BE2C (cell line): ENCODE results near the gene CAMP.

ENCODE experiments used
- DNase-seq: peaks from one replicate; pipeline ENCODE4 v3.0.0-alpha.2; 2020
- H3K27me3 ChIP-seq: fragments of 250-450 bp; sonication (Bioruptor Pico); 2 replicates; pipeline ENCODE4 v1.5.1; 2020; ENCODE audit warnings: mild to moderate bottlenecking
- H3K36me3 ChIP-seq: fragments of 250-450 bp; sonication (Bioruptor Pico); 2 replicates; pipeline ENCODE4 v1.5.1; 2020; ENCODE audit warnings: mild to moderate bottlenecking
- H3K4me1 ChIP-seq: fragments of 250-450 bp; sonication (Bioruptor Pico); 2 replicates; pipeline ENCODE4 v1.5.1; 2020
- H3K4me3 ChIP-seq: 2 replicates; pipeline ENCODE4 v1.5.1; 2011; ENCODE audit warnings: low read depth, low read length
- H3K9me3 ChIP-seq: fragments of 250-450 bp; sonication (Bioruptor Pico); 2 replicates; pipeline ENCODE4 v1.5.1; 2020
- TF ChIP-seq, protein P1 (sequence below): IDR thresholded peaks from 2 replicates; pipeline ENCODE4 v1.5.1; 2012; ENCODE audit warnings: mild to moderate bottlenecking, low read depth, low read length

Gene CAMP

DNA sequence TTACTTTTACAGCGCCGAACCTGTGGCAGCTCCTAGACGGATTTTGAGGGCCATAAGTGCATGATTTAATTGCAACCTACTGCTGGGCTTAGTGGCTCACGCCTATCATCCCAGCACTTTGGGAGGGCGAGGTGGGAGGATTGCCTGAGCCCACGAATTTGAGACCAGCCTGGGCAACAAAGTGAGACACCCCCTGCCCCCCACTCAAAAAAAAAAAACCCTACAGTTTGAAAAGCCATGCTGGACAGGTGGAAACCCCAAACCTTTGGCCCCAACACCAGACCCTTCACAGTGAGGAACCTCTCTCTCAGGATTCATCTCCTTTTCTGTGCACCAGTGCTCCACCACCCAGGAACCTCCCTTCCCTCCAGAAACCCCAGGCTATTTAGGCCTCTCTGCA, 34.0 kb upstream of the CAMP start:
- TF ChIP-seq, protein P1, sequence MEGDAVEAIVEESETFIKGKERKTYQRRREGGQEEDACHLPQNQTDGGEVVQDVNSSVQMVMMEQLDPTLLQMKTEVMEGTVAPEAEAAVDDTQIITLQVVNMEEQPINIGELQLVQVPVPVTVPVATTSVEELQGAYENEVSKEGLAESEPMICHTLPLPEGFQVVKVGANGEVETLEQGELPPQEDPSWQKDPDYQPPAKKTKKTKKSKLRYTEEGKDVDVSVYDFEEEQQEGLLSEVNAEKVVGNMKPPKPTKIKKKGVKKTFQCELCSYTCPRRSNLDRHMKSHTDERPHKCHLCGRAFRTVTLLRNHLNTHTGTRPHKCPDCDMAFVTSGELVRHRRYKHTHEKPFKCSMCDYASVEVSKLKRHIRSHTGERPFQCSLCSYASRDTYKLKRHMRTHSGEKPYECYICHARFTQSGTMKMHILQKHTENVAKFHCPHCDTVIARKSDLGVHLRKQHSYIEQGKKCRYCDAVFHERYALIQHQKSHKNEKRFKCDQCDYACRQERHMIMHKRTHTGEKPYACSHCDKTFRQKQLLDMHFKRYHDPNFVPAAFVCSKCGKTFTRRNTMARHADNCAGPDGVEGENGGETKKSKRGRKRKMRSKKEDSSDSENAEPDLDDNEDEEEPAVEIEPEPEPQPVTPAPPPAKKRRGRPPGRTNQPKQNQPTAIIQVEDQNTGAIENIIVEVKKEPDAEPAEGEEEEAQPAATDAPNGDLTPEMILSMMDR, result no peak
- no peaks in the 10 kb centered on the region for H3K27me3 ChIP-seq
- DNase-seq, result no peak

DNA sequence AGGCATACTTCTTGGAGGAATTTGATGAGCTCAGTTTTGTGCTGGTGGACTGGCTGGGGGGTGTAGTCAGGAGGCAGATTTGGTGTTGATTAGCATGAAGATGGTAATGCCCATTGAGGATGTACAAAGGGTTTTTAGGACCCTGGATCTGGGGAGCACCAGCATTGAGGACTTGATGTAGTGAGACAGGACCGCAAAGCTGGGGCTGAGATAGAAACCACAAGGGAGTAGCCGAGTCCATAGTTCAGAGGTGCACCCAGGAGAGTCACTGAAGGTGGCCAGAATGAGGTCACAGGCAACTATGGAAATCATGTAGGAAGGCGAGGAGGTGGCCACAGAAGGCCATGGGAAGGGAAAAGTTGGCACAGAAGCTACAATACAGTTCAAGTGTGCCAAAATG, 32.4 kb upstream of the CAMP start:
- Histone ChIP-seq H3K36me3 (peaks cover 2% of the 10 kb centered on the region), H3K27me3 (no peaks in the 10 kb centered on the region), H3K4me3 (no peak overlapping the region), H3K9me3 (no peaks in the 10 kb centered on the region), H3K4me1 (no peaks in the 10 kb centered on the region)
- DNase-seq, result no peak
- TF ChIP-seq, protein P1, result no peak

More for the DNA sequence above, 34.0 kb upstream of the CAMP start:
- Histone ChIP-seq H3K4me3 (no peak overlapping the region), H3K4me1 (no peaks in the 10 kb centered on the region), H3K36me3 (peaks cover 10% of the 10 kb centered on the region), H3K9me3 (no peaks in the 10 kb centered on the region)

GRCh38 chr3:48194446-48195071, 28.7 kb upstream of the CAMP start:
- Histone ChIP-seq H3K36me3 (no peaks in the 10 kb centered on the region), H3K4me1 (no peaks in the 10 kb centered on the region), H3K27me3 (no peaks in the 10 kb centered on the region), H3K4me3 (no peak overlapping the region), H3K9me3 (no peaks in the 10 kb centered on the region)
- TF ChIP-seq, protein P1, result peak; percentile 72
- DNase-seq, result peak; percentile 53

GRCh38 chr3:48196611-48197010, 26.7 kb upstream of the CAMP start:
- Histone ChIP-seq H3K9me3 (no peaks in the 10 kb centered on the region), H3K4me1 (no peaks in the 10 kb centered on the region), H3K36me3 (no peaks in the 10 kb centered on the region), H3K4me3 (no peak overlapping the region), H3K27me3 (no peaks in the 10 kb centered on the region)
- TF ChIP-seq, protein P1, result no peak
- DNase-seq, result no peak

- DNase-seq, result no peak
- Histone ChIP-seq H3K36me3 (no peaks in the 10 kb centered on the region), H3K4me3 (no peak overlapping the region), H3K9me3 (no peaks in the 10 kb centered on the region), H3K27me3 (no peaks in the 10 kb centered on the region), H3K4me1 (no peaks in the 10 kb centered on the region)
- TF ChIP-seq, protein P1, result no peak
Measured at GRCh38 chr3:48199117-48199516, 24.2 kb upstream of the CAMP start.

DNA sequence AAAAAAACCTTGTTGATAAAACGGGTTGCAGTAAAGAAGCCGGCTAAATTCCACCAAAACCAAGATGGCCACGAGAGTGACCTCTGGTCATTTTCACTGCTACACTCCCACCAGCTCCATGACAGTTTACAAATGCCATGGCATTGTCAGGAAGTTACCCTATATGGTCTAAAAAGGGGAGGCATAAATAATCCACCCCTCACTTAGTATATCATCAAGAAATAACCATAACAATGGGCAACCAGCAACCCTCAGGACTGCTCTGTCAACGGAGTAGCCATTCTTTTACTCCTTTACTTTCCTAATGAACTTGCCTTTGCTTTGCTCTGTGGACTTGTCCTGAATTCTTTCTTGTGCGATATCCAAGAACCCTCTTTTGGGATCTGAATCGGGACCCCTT, 20.7 kb upstream of the CAMP start:
- DNase-seq, result no peak
- Histone ChIP-seq H3K9me3 (no peaks in the 10 kb centered on the region), H3K27me3 (no peaks in the 10 kb centered on the region), H3K4me1 (no peaks in the 10 kb centered on the region), H3K4me3 (no peak overlapping the region), H3K36me3 (no peaks in the 10 kb centered on the region)
- TF ChIP-seq, protein P1, result no peak
